Activated CD8-positive, alpha-beta T cell treated with anti-CD3 and anti-CD28 coated beads for 36 hours (primary cell): ENCODE measurements around the gene TSPAN4. TPM values are rescaled to one million over a fixed set of nuclear protein-coding genes. Genes with fewer than 3 reads are reported as not detected.

Source experiments
- ATAC-seq: fragments of 200-7000 bp; cut with Tn5 transposase; one replicate; pipeline ENCODE4 v1.10.0; 2021; ENCODE audit warnings: mild to moderate bottlenecking, moderate library complexity
- CTCF ChIA-PET: fragments of 350-600 bp; sonication (Branson Sonifier 250); formaldehyde crosslinking; loops from one replicate; lab custom pipeline; 2021; ENCODE audit warnings: antibody characterized with exemption; lab: Charles Lee
- POLR2A ChIA-PET: fragments of 350-600 bp; sonication (Branson Sonifier 250); formaldehyde crosslinking; loops from one replicate; lab custom pipeline; 2021; ENCODE audit warnings: antibody characterized with exemption; lab: Charles Lee
- DNase-seq: peaks from one replicate; pipeline ENCODE4 v3.0.0-alpha.2; 2020
- H3K27ac Mint-ChIP-seq: one replicate; pipeline ENCODE4 v1.8.0; 2021; ENCODE audit warnings: mild to moderate bottlenecking, mixed read lengths
- H3K27me3 Mint-ChIP-seq: one replicate; pipeline ENCODE4 v1.8.0; 2021; ENCODE audit warnings: mixed read lengths
- H3K36me3 Mint-ChIP-seq: one replicate; pipeline ENCODE4 v1.8.0; 2021; ENCODE audit warnings: low read depth, mixed read lengths
- H3K4me1 Mint-ChIP-seq: one replicate; pipeline ENCODE4 v1.8.0; 2021; ENCODE audit warnings: low read depth, mixed read lengths
- H3K4me3 Mint-ChIP-seq: one replicate; pipeline ENCODE4 v1.8.0; 2021; ENCODE audit warnings: mild to moderate bottlenecking, moderate library complexity, mixed read lengths
- H3K9me3 Mint-ChIP-seq: one replicate; pipeline ENCODE4 v1.8.0; 2021; ENCODE audit warnings: mixed read lengths
- intact Hi-C: fragments of 100-400 bp; cut with micrococcal nuclease; formaldehyde crosslinking; loops from one replicate; pipeline ENCODE4 v1.10.0; 2022
- total RNA-seq, 2 experiments: library from RNA; stranded (reverse); gene quantifications; one replicate each; pipeline ENCODE4 v1.2.3, GENCODE V29; 2021
- TF ChIP-seq, protein P1 (sequence below): fragments of 200-600 bp; IDR thresholded peaks from one replicate; pipeline ENCODE4 v1.8.0; 2022; ENCODE audit warnings: antibody characterized with exemption, mild to moderate bottlenecking

The TSPAN4 gene
- total RNA-seq, 2 experiments from 2014 or later: 15.4 to 16.0 TPM

- no peak for DNase-seq
- H3K4me3 Mint-ChIP-seq: peak overlapping the region; percentile 87
- no peak for ATAC-seq
- H3K4me1 Mint-ChIP-seq: peaks cover 28% of the 10 kb centered on the region
- CTCF ChIA-PET: interaction anchor here (0.9 to 2.0 kb wide), 4 partner anchors 8 to 30 kb away, joined by 3 to 4 read pairs (median 3); partner anchors contain the start of gene POLR2L
- POLR2A ChIA-PET: interaction anchor here (0.6 to 15.6 kb wide), 10 partner anchors 8 to 543 kb away, joined by 3 to 273 read pairs (median 6); partner anchors contain the start of genes CD151, CRACR2B, DEAF1 and GATD1
- intact Hi-C loops: no loop called here
- TF ChIP-seq, protein P1, sequence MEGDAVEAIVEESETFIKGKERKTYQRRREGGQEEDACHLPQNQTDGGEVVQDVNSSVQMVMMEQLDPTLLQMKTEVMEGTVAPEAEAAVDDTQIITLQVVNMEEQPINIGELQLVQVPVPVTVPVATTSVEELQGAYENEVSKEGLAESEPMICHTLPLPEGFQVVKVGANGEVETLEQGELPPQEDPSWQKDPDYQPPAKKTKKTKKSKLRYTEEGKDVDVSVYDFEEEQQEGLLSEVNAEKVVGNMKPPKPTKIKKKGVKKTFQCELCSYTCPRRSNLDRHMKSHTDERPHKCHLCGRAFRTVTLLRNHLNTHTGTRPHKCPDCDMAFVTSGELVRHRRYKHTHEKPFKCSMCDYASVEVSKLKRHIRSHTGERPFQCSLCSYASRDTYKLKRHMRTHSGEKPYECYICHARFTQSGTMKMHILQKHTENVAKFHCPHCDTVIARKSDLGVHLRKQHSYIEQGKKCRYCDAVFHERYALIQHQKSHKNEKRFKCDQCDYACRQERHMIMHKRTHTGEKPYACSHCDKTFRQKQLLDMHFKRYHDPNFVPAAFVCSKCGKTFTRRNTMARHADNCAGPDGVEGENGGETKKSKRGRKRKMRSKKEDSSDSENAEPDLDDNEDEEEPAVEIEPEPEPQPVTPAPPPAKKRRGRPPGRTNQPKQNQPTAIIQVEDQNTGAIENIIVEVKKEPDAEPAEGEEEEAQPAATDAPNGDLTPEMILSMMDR: no peak
- no peaks in the 10 kb centered on the region for H3K27me3 Mint-ChIP-seq
- no peaks in the 10 kb centered on the region for H3K9me3 Mint-ChIP-seq
- H3K27ac Mint-ChIP-seq: peak overlapping the region; percentile 87
- H3K36me3 Mint-ChIP-seq: peaks cover 44% of the 10 kb centered on the region
Observed at GRCh38 chr11:811446-812245, 31.0 kb upstream of the TSPAN4 start.

GRCh38 chr11:812390-812789, 30.3 kb upstream of the TSPAN4 start:
- H3K36me3 Mint-ChIP-seq: peaks cover 44% of the 10 kb centered on the region
- intact Hi-C loops: no loop called here
- POLR2A ChIA-PET: interaction anchor here (0.6 to 15.6 kb wide), 10 partner anchors 7 to 117 kb away, joined by 3 to 273 read pairs (median 6); partner anchors contain the start of genes CD151, CRACR2B, DEAF1 and PIDD1

DNA sequence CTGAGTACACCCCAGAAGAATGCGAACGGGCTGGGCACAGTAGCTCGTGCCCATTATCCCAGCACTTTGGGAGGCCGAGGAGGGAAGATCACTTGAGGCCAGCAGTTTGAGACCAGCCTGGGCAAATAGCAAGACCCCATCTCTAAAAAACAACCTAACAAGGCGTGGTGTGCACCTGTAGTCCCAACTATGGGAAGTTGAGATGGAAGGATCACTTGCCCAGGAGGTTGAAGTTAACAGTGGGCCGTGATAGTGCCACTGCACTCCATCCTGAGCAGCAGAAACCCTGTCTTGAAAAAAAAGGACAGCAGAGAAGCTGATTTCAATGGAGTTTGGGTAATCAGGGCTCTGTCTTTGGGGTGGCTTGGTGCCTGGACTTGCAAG, 29.6 kb upstream of the TSPAN4 start:
- DNase-seq (no peak), ATAC-seq (no peak)
- peaks cover 41% of the 10 kb centered on the region for H3K36me3 Mint-ChIP-seq
- intact Hi-C loops: no loop called here
- TF ChIP-seq, protein P1: no peak
- no peaks in the 10 kb centered on the region for H3K27me3 Mint-ChIP-seq
- H3K4me1 Mint-ChIP-seq: peaks cover 25% of the 10 kb centered on the region
- CTCF ChIA-PET: no interaction called here
- POLR2A ChIA-PET: interaction anchor here (0.8 to 15.6 kb wide), 8 partner anchors 9 to 66 kb away, joined by 3 to 273 read pairs (median 6); partner anchors contain the start of genes CD151, CEND1, CRACR2B and GATD1
- peak overlapping the region; percentile 87 for H3K4me3 Mint-ChIP-seq
- no peaks in the 10 kb centered on the region for H3K9me3 Mint-ChIP-seq
- H3K27ac Mint-ChIP-seq: peak overlapping the region; percentile 87

More at GRCh38 chr11:812390-812789, 30.3 kb upstream of the TSPAN4 start:
- ATAC-seq (no peak), DNase-seq (no peak)
- TF ChIP-seq, protein P1: no peak
- peak overlapping the region; percentile 87 for H3K27ac Mint-ChIP-seq
- no peaks in the 10 kb centered on the region for H3K9me3 Mint-ChIP-seq
- H3K4me1 Mint-ChIP-seq: peaks cover 28% of the 10 kb centered on the region
- H3K4me3 Mint-ChIP-seq: peak overlapping the region; percentile 87
- no peaks in the 10 kb centered on the region for H3K27me3 Mint-ChIP-seq
- CTCF ChIA-PET: interaction anchor here (1.2 to 2.0 kb wide), 2 partner anchors 8 to 16 kb away, joined by 3 to 4 read pairs; no protein-coding TSS in a partner anchor

- H3K9me3 Mint-ChIP-seq: no peaks in the 10 kb centered on the region
- ATAC-seq (no peak), DNase-seq (no peak)
- H3K36me3 Mint-ChIP-seq: peaks cover 41% of the 10 kb centered on the region
- intact Hi-C loops: no loop called here
- peaks cover 23% of the 10 kb centered on the region for H3K4me1 Mint-ChIP-seq
- no peak overlapping the region for H3K4me3 Mint-ChIP-seq
- TF ChIP-seq, protein P1: no peak
- CTCF ChIA-PET: no interaction called here
- no peaks in the 10 kb centered on the region for H3K27me3 Mint-ChIP-seq
- H3K27ac Mint-ChIP-seq: peak overlapping the region; percentile 70
- POLR2A ChIA-PET: interaction anchor here (1.0 to 15.6 kb wide), 7 partner anchors 8 to 66 kb away, joined by 3 to 273 read pairs (median 4); partner anchors contain the start of genes CD151, CEND1, CRACR2B and GATD1
Observed at GRCh38 chr11:813456-814096, 29.1 kb upstream of the TSPAN4 start.
